SH-SY5Y (cell line): ENCODE results near the gene NATD1.

Experiments
- GATA2 ChIP-seq: IDR thresholded peaks from 2 replicates; pipeline ENCODE4 v1.6.1; 2011; ENCODE audit warnings: mild to moderate bottlenecking, low read depth, low read length
- GATA3 ChIP-seq: IDR thresholded peaks from 2 replicates; pipeline ENCODE4 v1.6.1; 2011; ENCODE audit warnings: low read depth, mild to moderate bottlenecking, low read length, moderate library complexity

The NATD1 gene

DNA sequence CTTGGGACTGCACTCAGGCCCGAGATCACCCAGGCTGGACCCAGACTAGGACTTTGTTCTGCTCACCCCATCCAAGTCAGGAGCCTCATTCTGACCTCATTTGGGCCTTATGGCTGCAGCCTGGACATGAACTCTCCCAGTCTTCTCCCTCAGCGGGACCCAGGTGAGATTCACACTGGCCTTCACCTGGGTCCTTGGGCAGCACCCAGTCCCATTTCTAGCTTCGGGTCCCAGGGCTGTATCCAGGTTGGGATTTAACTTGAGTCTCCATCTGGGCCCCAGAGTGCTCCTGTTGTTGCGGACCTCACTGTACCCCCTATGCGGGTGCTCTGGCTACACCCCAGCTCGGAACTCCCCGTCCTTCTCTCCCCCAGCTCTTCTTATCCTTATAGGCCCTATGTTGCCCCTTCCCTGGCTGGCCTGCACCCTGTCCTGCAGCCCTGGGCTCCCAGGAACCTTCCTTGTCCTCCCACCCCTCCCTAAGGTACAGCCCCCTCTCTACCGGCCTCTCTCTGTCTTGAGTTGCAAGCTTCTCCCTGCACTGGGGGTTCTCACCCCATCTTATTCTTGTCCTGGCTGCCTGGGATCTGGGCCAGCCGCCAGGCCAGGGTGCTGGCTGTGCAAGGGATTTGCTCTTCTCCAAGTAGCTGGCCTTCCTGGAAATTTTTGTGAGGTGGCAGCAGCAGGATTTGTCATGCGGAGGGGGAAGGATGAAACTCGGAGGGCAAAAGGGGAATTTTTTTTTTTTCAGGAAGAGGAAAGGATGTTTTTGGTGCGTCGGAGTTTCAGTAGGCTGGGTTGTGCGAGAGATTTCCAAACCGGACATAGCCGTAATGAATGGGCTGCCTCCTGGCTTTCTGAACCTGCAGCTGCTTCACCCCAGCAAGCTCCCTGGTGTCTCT, 32.2 kb upstream of the NATD1 start:
- TF ChIP-seq GATA3 (no peak), GATA2 (no peak)

DNA sequence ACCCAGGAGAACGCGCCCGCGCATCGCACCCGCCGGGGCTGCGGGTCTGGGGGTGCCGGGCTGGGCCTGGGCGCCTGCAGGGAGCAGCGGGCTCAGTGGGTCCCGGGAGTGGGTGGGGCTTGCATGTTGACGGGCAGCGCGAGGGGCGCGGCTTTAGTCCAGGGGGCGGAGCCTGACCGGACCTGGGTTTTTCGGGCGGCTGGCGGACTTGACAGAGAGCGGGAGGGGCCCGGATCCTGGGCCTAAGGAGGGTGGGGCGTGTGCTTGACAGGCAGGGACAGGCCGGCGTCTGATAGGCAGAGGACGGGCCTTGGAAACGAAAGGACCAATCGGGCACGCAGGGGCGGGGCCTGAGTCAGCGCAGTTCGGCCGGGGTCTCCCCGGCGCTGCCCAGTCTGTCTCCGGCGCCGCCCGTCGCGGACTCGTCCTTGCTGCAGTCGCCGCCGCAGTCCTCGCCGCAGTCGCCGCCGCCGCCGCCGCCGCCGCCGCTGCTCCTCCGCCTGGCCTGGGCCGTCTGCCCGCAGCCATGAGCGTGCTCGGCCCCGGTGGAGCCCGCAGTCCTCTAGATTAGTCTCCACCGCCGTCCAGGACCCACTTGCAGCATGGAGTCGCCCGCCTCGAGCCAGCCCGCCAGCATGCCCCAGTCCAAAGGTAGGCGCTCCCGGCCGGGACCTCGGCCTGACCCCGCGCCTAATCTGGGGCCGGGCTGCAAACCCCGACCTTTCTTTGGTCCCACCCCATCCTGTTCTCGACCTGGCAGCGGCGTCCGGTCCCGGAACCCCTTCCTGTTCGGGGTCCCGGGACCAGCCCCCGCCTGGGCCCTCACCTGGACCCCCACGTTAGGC, 31.3 kb upstream of the NATD1 start, which contains the start of gene MAP2K3:
Gene MAP2K3, plus strand, starts transcription at position 393 of the 845 bp plus-strand sequence. Its CDS starts 210 bp downstream, at position 603.
- TF ChIP-seq GATA3, result no peak
- TF ChIP-seq GATA2, result no peak

DNA sequence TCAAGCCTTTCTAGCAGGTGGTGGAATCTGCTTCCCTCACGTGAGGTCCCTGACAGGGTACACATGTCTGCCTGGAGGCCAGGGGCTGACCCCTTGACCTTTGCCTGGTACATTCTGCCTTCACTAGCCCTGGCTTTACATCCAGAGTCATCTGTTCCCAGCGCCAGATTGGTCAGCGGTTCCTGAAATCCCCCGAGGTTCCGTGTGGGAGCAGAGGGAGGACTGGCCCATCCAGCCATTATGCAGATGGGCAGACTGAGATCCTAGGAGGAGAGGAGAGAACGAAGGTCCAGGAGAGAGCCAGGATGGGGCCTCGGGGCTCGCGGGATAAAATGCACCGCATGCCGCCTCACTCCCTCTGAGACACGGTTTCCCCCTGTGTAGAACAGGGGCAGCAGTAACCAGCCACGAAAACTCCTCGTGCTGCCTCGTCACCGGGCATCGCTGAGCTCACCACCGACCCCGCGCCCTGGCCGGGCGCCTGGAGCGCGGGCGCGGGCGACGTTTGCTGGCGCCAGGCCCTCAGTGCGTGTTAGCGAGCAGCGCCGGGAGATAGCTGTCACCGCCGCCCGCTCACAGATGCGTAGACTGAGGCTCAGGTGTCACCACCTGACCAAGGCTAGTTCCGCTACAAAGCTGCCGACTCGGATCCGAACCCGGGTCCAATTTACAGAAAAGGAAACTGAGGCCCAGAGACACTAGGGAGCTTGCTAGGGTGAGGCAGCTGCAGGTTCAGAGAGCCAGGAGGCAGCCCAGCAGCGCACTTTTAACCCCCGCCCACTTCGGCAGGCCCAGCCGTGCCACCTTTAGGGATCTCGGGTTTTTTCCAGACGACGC, 30.5 kb upstream of the NATD1 start:
- TF ChIP-seq GATA3 (no peak), GATA2 (no peak)

DNA sequence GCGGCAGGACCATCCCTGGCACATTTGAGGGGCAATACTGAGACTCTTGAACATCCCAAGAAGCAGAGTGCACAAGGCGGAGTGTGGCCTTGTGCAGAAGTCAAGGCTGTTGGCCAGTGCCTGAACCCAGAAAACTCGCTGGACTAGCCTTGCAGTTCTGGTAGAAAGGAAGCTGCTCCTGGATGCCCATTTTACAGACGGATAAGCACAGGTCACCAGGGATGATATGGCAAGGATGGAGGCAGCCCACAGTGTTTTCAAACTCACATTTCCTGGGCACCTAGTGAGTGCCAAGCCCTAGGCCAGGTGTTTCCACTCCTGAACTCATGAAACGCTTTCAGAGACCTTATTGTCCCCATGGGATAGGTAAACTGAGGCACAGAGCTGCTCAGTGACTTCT, 29.6 kb upstream of the NATD1 start:
- TF ChIP-seq GATA3 (no peak), GATA2 (no peak)

DNA sequence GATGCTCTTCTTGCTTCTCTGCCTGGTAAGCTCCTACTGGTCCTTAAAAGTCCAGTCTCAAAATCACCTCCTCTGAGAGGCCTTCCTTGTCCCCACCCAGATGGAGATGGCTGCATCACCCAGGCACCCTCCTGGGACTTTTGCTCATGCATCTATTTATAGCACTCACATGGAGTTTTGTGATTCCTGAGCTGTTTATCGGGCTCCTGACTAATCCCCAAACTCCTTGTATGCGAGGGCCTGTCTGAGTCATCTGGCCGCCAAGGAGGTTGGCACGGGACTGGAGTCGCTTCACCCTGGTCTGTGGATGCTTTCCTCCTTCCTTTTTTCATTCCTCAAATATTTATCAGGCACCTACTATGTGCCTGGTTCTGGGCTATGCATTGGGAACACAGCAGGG, 29.0 kb upstream of the NATD1 start:
- TF ChIP-seq GATA2 (no peak), GATA3 (no peak)

DNA sequence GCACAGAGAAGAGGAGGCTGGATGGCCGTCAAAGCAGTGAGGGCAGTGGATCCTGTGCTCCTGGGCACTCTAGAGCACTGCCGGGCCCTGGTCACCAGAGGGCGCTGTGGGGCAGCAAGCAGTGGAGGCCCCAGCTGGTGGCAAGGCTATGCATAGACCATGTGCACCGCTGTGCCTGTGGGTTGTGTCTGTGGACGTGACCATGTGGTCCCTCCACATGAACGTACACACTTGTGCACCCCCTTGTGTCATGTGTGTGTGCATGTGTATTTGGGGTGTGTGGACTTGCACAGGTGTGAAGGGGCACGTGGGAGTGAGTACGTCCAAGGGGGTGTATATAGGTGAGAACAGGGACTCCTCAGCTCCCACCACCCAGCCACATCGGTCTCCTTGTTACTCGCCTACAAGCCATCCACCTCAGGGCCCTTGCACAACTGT, 26.9 kb upstream of the NATD1 start:
- no peak for TF ChIP-seq GATA2
- no peak for TF ChIP-seq GATA3

DNA sequence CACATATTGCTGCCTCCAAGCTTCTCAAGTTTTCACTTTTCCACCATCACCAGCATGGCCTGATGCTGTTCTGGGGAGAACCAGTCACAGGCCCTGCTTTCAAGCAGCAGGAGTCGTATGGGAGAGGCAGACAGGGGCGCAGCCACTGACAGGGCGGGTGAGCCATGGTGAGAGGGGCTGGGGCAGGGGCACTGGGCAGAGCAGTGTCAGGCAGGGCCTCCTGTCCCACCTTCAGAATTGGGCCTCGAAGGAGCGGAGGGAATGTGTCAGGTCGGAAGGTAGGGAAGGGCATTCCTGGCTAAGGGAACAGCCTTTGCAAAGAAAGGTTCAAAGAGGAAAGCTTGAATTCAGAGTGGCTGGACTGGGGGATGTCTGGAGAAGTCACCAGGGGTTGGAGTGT, 26.4 kb upstream of the NATD1 start:
- TF ChIP-seq GATA3 (no peak), GATA2 (no peak)

DNA sequence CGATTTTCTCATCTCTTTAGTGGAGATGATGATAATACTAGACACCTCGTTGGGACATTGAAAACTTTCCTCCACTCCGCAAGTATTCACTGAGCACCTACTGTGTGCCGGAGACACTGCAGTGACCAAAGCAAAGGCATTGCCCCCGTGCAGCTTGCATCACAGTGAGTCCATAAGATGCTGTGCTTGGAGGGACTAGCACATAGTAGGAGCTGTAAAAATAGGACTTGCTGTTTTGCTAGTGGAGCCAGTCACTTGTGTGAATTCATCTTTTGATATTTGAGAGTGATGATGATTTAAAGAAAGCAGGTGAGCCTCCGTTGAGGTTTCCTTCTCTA, 26.0 kb upstream of the NATD1 start:
- TF ChIP-seq GATA2, result no peak

DNA sequence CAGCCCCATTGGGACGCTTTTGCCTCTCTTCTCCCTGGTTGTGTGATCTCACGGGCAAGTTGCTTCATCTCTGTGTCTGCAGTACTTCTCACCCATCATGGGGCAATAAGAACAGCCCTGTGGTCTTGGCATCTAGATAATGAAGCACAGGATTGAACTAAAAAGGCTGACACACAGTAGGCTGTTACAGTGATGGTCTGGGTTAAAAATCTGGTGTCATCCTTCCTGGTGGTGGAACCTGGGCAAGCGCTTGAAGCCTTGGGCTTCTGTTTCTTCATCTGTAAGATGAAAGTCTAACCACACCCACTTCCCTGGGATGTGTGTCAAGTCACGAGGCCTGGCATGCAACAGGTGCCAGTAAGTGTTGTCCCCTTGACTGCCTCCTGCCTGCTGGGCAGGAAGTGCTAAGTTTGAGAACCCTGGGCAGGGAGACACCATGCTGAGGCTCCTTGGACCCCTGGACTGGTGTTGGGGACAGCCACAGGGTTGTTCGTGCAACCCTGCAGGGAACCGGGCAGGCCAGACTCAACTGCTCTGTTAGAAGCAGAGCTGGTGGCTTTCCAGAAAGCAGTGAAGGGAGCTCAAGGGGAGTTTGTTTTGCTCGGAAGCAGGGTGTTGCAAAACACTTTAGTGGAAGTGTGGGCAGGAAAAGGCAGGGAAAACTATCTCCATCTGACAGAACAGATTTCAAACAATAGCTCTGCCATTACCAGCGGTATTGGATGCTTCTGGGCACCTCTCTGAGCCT, 25.4 kb upstream of the NATD1 start:
- TF ChIP-seq GATA3 (no peak), GATA2 (no peak)

DNA sequence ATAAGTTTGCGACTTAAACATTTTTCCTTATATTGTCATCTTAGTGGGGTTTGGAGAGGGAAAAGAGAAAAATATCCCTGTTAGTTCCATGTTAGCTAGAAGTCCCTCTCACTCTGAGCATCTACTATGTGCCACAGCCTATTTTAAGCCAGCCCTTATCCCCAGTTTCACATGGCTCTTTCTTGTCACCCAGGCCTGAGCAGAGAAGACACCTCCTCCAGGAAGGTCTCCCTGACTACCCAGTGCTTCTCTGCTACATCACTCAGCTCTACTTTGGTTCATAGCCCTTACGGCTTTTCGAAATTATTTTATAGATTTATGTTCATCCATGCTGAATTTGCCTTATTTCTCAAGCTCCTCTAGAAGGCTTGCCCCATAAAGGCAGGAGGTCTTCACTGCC, 24.1 kb upstream of the NATD1 start:
- TF ChIP-seq GATA2, result no peak
- no peak for TF ChIP-seq GATA3

DNA sequence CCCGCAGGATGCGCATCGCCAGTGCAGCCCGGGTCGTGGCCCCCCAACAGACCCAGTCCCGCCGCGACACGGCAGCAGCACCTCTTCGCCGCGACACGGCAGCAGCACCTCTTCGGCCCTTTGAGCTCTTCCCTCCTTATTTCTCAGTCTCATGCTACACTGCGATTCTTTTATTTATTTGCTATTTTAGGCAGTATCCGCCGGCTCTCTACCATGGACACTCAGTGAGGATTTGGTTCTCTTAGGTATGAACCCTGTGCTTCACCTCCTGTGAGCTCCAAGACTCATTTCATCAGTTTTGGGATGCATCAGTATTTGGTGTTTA, 23.0 kb upstream of the NATD1 start:
- no peak for TF ChIP-seq GATA2
- TF ChIP-seq GATA3, result no peak

DNA sequence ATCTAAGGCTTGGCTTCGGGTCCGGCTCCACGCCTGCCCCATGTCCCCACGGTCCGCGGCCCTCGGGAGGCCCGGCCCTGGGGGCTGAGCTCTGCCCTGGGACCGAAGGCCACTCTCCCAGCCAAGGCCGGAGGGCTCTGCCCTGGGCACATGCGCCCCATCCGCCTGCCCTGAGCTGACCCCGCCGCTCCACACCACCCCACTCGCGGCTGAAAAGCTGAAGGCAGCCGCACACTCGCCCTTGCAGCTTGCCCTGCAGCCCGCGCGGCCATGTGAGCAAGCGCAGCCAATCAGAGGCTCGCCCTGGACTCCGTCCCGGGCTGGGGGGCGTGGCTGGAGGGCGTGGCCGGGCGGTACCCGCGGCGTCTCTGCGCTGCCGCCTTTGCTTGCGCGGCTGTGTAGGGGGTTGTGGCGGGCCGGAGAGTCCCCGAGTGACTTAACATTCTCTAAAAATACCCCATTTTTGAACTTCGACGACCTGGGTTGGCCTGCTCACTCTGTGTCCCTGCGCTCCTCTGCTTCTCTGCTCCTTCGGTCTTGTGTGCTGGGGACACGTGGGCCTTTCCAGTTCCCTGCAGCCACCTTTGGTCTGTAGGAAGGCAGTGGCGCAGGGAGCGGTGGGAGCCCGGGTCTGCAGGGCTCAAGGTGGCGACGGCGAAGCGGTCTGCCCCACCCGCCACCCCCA, 22.5 kb upstream of the NATD1 start:
- TF ChIP-seq GATA3 (no peak), GATA2 (no peak)

DNA sequence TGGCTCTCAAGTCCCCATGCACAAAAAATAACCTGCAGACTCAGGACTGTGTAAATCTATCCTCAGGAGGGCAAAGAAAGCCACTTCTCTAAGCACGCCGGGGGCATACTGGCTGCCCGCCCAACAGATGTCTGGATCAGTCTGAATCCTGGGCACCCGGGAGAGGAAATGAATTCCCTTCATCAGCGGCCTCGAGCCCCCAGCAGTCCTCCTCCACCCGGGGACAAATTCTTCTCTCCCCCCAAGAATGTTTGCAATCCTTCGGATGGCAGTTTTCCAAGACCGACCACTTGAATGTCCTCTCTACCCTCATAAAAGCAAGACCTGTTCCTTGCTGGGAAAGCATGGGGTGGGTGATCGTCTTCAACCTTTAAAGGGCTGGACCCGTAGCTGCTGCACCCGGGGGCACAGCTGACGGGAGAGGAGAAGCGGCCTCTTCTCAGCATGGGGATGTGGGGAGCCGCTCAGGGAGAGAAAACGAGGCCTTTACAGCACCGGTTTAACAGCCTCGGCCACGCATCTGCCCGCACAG, 21.9 kb upstream of the NATD1 start:
- TF ChIP-seq GATA3 (no peak), GATA2 (no peak)
